ENCODE measurements around the gene NEK8. TPM values are rescaled to one million over a fixed set of nuclear protein-coding genes. Genes with fewer than 3 reads are reported as not detected.
"Not testable (repeated sequence)": the region's sequence is repeated elsewhere in the genome, so short reads cannot be mapped to it uniquely, and the experiment has no call there.

Gene NEK8
- total and polyA plus RNA-seq, 9 of the 15 experiments (the other 6 are each of a cell fraction or from before 2014, with no cell fraction given): 0.98 to 16.6 (median 4.6) TPM

- TF ChIP-seq PYGO2 (tag; IDR thresholded peaks at IDR 0.05): no peak
Measured at GRCh38 chr17:28720247-28720996, 8.2 kb upstream of the NEK8 start (continued).

- H3K27me3 ChIP-seq (ENCODE audit: control insufficient read depth in 2 of 2, insufficient read depth in 2 of 2, low read length in 2 of 2); ATAC-seq; in situ Hi-C loops (cut with MboI); FAIRE-seq; H2AFZ ChIP-seq (ENCODE audit: low read depth, low read length); H3K9me3 ChIP-seq (replicated peaks; ENCODE audit: control insufficient read depth, insufficient read depth, low read depth, low read length); H3K9me1 ChIP-seq (ENCODE audit: control insufficient read depth, insufficient read depth, low read length); BruUV-seq (replicated peaks); TF ChIP-seq PBX2 (CRISPR knock-in tag; IDR thresholded peaks at IDR 0.05; ENCODE audit: low read depth): not testable (repeated sequence)
- CTCF ChIA-PET (ENCODE audit: low intra/inter-chr PET ratio): interaction anchor here (1.2 to 2.1 kb wide), 2 partner anchors 29 to 31 kb away, joined by 3 to 10 read pairs; no protein-coding TSS in a partner anchor
- H3K36me3 ChIP-seq (ENCODE audit: control insufficient read depth, insufficient read depth, low read length): peaks cover 56% of the 10 kb centered on the region
- POLR2A ChIA-PET: interaction anchor here (0.6 to 11.1 kb wide), 12 partner anchors 11 to 144 kb away, joined by 3 to 367 read pairs (median 4); partner anchors contain the start of genes ALDOC, PROCA1 and TRAF4
- peak in 1 of 4 experiments; percentile 48 for DNase-seq (ENCODE audit: extremely low read depth in 1 of 4, low spot score in 3 of 4)
- intact Hi-C loops (cut with micrococcal nuclease): loop anchor here (10.0 kb wide), 1 partner anchor 394 kb away; no protein-coding TSS in a partner anchor
- H3K79me2 ChIP-seq (ENCODE audit: control insufficient read depth, insufficient read depth, low read length): peaks cover 71% of the 10 kb centered on the region
- peak overlapping the region; percentile 96 for H3K4me2 ChIP-seq (ENCODE audit: insufficient read depth, low read length)
- peaks cover 46 to 53% of the 10 kb centered on the region in 2 experiments for H3K4me1 ChIP-seq (replicated peaks in 1 of 2; ENCODE audit: control insufficient read depth in 2 of 2, insufficient read depth in 2 of 2, low read length in 2 of 2)
- H3K4me3 ChIP-seq: peak overlapping the region; percentile 75
- WGBS (ENCODE audit: insufficient coverage, low coverage, missing lambda C conversion rate): 1% methylated on average over 19 of the region's 19 CpGs
- H3K9ac ChIP-seq (ENCODE audit: insufficient read depth in 1 of 2, low read depth in 2 of 2, low read length in 2 of 2): peak overlapping the region; percentile 97 to 100
- H3K27ac ChIP-seq (ENCODE audit: extremely low read depth, low read depth, low read length): peak overlapping the region; percentile 95
- peak; percentile 58; the same call in 1 of the 2 replicates for TF ChIP-seq POLR2G (IDR thresholded peaks at IDR 0.05; ENCODE audit: low read depth, low read length)
- 0 out of 2 replicates have a peak, but pooled peaks have one; percentile 29 for TF ChIP-seq BCOR (IDR thresholded peaks at IDR 0.05)
- peak; percentile 47 for TF ChIP-seq RBBP5 (IDR thresholded peaks at IDR 0.05; ENCODE audit: borderline replicate concordance, insufficient read depth, low read length, poor library complexity, severe bottlenecking)
- TF ChIP-seq TAF7 (tag; IDR thresholded peaks at IDR 0.05): 0 out of 2 replicates have a peak, but pooled peaks have one; percentile 9
- peak; percentile 12 for TF ChIP-seq POLR2B (IDR thresholded peaks at IDR 0.05; ENCODE audit: low read depth, partially characterized antibody)
- TF ChIP-seq PBX2 (tag; conservative IDR thresholded peaks at IDR 0.05; ENCODE audit: low read depth): 0 out of 2 replicates have a peak, but pooled peaks have one; percentile 3
- 0 out of 6 replicates have a peak, but pooled peaks of 1 of the 3 experiments have one; percentile 16 for TF ChIP-seq CTCF (IDR thresholded peaks at IDR 0.05 in 2 of 3, conservative IDR thresholded peaks at IDR 0.05 in 1 of 3; ENCODE audit: insufficient read depth in 2 of 3, low read depth in 1 of 3, low read length in 3 of 3)
- peaks cover 48% of the 10 kb centered on the region for H4K20me1 ChIP-seq (replicated peaks; ENCODE audit: control insufficient read depth, insufficient read depth, low read length)
Measured at GRCh38 chr17:28720997-28721329, 7.6 kb upstream of the NEK8 start.

All from K562 (cell line).